Measurements from ENCODE around the gene DNAH17. TPM values are rescaled to one million over a fixed set of nuclear protein-coding genes. Genes with fewer than 3 reads are reported as not detected.

The DNAH17 gene
- total and polyA plus RNA-seq, 2 of the 13 experiments (the other 11 are each of a cell fraction or from before 2014, with no cell fraction given), result 0.86 to 1.6 TPM

DNA sequence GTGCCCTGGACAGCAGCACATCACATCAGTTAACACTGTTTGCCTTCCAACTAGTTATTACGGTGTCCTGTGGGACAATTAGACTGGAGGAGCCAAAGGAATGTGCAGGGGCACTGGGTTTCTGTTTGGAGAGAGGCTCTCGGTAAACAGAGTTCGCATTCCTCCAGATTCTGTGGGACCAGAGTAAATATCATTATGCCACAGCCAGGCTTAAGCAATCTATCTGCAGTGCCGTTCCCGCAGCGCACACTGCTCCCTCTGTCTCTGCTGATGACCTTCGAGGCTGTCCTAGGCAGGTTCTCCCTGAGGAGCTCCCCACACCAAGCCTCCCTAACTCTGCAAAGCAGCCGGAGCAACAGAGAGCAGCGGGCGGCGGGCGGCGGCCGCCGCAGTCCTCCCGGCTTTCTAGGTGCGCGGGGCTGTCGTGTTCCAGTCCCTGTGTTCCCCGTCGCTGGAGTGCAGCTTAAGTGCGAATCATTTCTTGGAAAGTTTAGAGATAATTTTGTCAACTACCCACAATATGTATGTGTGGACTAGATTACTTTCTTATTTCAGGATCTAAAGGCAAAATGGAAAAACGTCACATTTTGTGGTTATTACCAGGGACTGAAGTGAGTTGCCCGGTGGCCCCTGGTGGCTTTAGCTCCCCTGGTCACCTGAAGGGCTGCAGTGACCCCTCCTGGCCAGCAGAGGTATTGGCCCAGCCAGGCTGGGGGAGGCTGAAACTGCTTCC is 155.5 kb downstream of the DNAH17 start (continued):
- TF ChIP-seq, protein P1, sequence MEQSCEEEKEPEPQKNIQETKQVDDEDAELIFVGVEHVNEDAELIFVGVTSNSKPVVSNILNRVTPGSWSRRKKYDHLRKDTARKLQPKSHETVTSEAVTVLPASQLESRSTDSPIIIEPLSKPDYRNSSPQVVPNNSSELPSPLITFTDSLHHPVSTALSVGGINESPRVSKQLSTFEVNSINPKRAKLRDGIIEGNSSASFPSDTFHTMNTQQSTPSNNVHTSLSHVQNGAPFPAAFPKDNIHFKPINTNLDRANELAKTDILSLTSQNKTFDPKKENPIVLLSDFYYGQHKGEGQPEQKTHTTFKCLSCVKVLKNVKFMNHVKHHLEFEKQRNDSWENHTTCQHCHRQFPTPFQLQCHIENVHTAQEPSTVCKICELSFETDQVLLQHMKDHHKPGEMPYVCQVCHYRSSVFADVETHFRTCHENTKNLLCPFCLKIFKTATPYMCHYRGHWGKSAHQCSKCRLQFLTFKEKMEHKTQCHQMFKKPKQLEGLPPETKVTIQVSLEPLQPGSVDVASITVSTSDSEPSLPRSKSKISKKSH (CRISPR knock-in tag; IDR thresholded peaks at IDR 0.05; ENCODE audit: borderline replicate concordance), result peak; percentile 38; the same call in 1 of the 2 replicates
- TF ChIP-seq, protein P2, sequence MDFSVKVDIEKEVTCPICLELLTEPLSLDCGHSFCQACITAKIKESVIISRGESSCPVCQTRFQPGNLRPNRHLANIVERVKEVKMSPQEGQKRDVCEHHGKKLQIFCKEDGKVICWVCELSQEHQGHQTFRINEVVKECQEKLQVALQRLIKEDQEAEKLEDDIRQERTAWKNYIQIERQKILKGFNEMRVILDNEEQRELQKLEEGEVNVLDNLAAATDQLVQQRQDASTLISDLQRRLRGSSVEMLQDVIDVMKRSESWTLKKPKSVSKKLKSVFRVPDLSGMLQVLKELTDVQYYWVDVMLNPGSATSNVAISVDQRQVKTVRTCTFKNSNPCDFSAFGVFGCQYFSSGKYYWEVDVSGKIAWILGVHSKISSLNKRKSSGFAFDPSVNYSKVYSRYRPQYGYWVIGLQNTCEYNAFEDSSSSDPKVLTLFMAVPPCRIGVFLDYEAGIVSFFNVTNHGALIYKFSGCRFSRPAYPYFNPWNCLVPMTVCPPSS (IDR thresholded peaks at IDR 0.05), result no peak
- peak; percentile 59; the same call in 1 of the 2 replicates for TF ChIP-seq SP140L (CRISPR knock-in tag; IDR thresholded peaks at IDR 0.05; ENCODE audit: borderline replicate concordance)
- TF ChIP-seq MAZ (IDR thresholded peaks at IDR 0.05; ENCODE audit: borderline replicate concordance, low read depth, low read length), result peak; percentile 89
- peak; percentile 91 for TF ChIP-seq MAZ (CRISPR knock-in tag; IDR thresholded peaks at IDR 0.05; ENCODE audit: low read depth)
- TF ChIP-seq, protein P3, sequence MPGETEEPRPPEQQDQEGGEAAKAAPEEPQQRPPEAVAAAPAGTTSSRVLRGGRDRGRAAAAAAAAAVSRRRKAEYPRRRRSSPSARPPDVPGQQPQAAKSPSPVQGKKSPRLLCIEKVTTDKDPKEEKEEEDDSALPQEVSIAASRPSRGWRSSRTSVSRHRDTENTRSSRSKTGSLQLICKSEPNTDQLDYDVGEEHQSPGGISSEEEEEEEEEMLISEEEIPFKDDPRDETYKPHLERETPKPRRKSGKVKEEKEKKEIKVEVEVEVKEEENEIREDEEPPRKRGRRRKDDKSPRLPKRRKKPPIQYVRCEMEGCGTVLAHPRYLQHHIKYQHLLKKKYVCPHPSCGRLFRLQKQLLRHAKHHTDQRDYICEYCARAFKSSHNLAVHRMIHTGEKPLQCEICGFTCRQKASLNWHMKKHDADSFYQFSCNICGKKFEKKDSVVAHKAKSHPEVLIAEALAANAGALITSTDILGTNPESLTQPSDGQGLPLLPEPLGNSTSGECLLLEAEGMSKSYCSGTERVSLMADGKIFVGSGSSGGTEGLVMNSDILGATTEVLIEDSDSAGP (CRISPR knock-in tag; IDR thresholded peaks at IDR 0.05; ENCODE audit: borderline replicate concordance), result peak; percentile 96
- TF ChIP-seq TARDBP (CRISPR knock-in tag; IDR thresholded peaks at IDR 0.05), result peak; percentile 98
- TF ChIP-seq MTA3 (CRISPR knock-in tag; IDR thresholded peaks at IDR 0.05), result no peak
- TF ChIP-seq, protein P4, sequence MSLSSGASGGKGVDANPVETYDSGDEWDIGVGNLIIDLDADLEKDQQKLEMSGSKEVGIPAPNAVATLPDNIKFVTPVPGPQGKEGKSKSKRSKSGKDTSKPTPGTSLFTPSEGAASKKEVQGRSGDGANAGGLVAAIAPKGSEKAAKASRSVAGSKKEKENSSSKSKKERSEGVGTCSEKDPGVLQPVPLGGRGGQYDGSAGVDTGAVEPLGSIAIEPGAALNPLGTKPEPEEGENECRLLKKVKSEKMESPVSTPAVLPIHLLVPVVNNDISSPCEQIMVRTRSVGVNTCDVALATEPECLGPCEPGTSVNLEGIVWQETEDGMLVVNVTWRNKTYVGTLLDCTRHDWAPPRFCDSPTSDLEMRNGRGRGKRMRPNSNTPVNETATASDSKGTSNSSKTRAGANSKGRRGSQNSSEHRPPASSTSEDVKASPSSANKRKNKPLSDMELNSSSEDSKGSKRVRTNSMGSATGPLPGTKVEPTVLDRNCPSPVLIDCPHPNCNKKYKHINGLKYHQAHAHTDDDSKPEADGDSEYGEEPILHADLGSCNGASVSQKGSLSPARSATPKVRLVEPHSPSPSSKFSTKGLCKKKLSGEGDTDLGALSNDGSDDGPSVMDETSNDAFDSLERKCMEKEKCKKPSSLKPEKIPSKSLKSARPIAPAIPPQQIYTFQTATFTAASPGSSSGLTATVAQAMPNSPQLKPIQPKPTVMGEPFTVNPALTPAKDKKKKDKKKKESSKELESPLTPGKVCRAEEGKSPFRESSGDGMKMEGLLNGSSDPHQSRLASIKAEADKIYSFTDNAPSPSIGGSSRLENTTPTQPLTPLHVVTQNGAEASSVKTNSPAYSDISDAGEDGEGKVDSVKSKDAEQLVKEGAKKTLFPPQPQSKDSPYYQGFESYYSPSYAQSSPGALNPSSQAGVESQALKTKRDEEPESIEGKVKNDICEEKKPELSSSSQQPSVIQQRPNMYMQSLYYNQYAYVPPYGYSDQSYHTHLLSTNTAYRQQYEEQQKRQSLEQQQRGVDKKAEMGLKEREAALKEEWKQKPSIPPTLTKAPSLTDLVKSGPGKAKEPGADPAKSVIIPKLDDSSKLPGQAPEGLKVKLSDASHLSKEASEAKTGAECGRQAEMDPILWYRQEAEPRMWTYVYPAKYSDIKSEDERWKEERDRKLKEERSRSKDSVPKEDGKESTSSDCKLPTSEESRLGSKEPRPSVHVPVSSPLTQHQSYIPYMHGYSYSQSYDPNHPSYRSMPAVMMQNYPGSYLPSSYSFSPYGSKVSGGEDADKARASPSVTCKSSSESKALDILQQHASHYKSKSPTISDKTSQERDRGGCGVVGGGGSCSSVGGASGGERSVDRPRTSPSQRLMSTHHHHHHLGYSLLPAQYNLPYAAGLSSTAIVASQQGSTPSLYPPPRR (CRISPR knock-in tag; IDR thresholded peaks at IDR 0.05; ENCODE audit: borderline replicate concordance), result peak; percentile 100
- TF ChIP-seq ZKSCAN1 (IDR thresholded peaks at IDR 0.05; ENCODE audit: low read length), result peak; percentile 60; the same call in 1 of the 2 replicates
- TF ChIP-seq ZMYM3 (CRISPR knock-in tag; IDR thresholded peaks at IDR 0.05), result peak; percentile 71
- TF ChIP-seq, protein P5, sequence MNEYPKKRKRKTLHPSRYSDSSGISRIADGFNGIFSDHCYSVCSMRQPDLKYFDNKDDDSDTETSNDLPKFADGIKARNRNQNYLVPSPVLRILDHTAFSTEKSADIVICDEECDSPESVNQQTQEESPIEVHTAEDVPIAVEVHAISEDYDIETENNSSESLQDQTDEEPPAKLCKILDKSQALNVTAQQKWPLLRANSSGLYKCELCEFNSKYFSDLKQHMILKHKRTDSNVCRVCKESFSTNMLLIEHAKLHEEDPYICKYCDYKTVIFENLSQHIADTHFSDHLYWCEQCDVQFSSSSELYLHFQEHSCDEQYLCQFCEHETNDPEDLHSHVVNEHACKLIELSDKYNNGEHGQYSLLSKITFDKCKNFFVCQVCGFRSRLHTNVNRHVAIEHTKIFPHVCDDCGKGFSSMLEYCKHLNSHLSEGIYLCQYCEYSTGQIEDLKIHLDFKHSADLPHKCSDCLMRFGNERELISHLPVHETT (CRISPR knock-in tag; conservative IDR thresholded peaks at IDR 0.05), result peak; percentile 82
- peak; percentile 95 for TF ChIP-seq ZNF331 (CRISPR knock-in tag; IDR thresholded peaks at IDR 0.05)
- TF ChIP-seq ZNF33B (CRISPR knock-in tag; IDR thresholded peaks at IDR 0.05), result peak; percentile 68; the same call in 1 of the 2 replicates
- TF ChIP-seq AGO2 (optimal IDR thresholded peaks at IDR 0.05; ENCODE audit: low read depth, low read length), result peak; percentile 86
- no peak for TF ChIP-seq TSC22D2 (CRISPR knock-in tag; IDR thresholded peaks at IDR 0.05; ENCODE audit: borderline replicate concordance)
- TF ChIP-seq EP300 (IDR thresholded peaks at IDR 0.05; ENCODE audit: low read depth in 2 of 2, low read length in 2 of 2), result peak; percentile 98
- peak; percentile 98 for TF ChIP-seq EP300 (CRISPR knock-in tag; IDR thresholded peaks at IDR 0.05; ENCODE audit: borderline replicate concordance)

All from HepG2 (cell line).